ENCODE data around the gene MTR.

Gene MTR

DNA sequence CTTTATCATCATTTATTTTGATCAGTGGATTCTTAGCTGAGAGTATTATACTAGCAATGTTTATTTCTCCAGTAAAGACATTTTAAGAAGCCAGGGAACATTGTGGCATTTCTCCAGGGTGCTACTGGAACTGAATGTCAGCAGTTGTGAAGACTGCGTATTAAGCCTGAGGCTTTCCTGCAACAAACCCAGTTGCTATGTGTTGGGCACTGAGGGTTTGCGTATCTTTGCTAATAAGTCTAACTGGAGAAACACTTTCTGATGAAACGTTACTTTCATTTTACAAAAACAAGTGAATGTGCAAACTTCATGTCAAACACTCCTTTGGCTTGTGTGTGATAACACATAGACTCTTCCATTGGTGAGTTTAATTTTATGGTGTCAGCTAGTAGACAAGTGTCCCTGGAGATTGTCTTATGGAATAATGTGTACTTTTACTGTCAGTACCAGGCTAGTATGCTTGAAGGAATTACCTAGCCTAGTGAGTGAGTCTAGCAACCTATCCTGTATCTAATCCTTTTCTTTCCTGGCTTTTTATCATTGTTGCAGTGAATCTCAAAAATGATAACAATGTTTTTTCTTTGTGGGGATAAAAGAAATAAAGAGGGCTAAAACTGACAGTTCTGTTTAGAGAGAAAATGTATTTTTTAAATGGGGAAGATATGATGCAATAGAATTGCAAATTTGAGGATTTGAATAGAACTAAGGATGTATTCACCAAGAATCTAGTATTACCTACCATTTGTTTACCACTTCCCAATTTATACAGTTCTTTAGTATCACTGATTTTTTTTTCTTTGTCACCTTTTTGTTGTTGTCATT, 70.1 kb downstream of the MTR start:
- no peak for DNase-seq (ENCODE audit: low read depth)

DNA sequence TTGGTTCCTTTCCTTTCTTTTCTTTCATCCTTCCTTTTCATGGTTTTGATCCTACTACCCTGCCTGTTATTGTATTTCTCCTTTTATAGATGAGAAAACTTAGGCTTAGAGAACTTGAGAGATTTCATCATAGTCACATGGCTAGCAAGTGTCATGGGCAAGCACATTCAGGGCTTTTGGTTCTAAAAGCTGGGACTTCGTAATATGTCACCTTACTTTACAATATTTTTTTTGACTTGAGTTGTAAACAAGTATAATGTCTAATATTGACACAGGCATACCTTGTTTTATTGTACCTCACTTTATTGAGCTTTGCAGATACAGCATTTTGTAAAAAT, 70.7 kb downstream of the MTR start:
- no peak for DNase-seq (ENCODE audit: low read depth)

DNA sequence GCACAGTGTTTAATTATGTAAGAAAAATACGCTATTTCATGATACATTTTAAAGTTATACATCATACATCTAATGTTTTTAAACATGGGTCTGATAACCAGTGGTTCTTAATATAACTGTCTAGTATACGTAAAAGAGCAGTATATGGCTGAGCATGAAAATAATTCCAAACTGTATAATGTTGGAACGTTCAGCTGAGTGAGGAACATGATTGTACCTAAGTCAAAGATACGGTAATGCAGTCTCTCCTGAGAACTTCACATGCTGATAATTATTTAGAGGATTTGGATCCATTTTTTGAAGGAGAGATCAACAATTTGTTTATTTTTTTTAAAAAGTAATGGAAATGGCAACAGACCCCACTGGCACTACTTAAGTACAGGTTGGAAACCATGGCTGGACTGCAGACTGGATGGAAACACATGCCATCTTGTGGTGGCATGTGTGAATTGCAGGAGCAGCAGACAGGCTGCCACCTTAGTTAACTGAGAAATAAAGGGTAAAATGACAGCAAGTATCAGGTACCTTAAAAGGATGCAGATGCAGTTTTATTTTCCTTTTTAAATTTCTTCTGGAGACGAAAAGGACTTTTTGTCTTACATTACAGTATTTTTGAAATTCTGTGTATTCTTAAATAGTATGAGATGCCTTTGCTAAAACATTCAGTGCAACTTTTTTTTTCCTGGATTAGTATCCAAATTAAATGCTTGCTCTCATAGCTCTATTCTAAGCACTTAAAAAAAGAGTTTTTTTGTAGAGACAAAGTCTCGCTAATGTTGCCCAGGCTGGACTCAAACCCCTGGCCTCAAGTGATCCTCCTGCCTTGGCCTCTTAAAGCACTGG, 73.8 kb downstream of the MTR start:
- DNase-seq (ENCODE audit: low read depth): no peak

DNA sequence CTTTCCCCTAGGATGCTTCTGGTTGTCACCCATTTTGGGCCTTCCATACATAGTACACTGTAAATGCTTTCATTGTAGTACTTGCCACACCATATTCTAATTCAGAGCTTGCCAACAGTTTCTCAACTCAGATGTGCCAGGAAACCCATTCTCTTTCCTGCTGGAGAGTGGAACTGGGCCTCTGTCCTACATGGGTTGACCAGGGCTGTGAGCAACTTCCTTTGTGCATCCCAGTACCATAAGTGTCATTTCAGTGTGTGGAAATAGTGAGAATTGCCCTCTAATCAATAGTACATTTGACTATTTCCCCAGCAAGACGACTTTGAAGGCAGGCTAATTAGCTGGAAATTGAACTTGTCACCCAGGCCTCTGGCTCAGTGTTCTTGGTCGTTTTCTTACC, 74.8 kb downstream of the MTR start:
- no peak for DNase-seq (ENCODE audit: low read depth)

GRCh38 chr1:236870721-236871120, 75.6 kb downstream of the MTR start:
- no peak for DNase-seq (ENCODE audit: low read depth)

DNA sequence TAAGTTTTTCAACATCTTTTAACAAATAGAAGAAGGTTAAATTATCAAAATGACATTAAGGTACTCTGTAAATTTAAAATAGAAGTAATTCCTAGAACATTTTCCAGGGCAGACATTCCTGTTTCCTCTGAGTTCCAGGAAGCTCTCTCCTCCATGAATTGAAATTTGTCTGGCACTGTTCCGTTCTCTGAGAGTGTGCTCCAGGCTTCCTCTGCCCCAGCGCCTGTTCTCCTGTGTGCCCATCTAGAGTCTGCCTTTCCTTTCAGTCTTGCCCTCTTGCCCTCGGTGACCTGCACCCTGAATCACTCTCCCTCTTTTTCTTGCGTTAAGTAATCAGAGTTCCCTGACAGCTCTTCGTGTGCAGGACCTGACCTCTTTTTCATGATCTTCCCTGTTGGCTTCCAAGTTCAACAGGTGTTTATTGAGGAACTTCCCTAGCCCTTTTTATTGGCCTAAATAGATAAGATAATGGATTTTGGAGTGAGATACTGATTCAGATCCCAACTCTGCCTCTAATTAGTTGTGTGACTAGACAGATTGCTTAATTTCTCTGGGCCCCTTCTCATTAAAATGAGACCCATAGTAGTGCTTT, 77.1 kb downstream of the MTR start:
- no peak for DNase-seq (ENCODE audit: low read depth)

GRCh38 chr1:236875975-236876374, 80.9 kb downstream of the MTR start:
- DNase-seq (ENCODE audit: low read depth): no peak

DNA sequence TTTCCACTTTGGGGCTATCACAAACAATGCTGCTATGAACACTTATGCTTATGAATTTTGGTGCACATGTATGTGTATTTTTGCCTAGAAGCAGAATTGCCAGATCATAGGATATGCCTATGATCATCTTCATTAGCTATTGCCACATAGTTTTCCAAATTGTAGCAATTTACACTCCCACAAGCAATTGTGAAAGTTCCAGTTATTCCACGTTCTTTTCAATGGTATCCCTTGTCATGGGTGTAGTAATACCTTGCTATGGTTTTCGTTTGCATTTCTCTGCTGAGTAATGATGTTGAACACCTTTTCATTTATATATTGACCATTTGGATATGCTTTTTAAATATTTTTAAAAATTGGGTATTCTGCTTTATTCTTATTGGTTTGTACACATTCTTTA, 82.6 kb downstream of the MTR start:
- no peak for DNase-seq (ENCODE audit: low read depth)

DNA sequence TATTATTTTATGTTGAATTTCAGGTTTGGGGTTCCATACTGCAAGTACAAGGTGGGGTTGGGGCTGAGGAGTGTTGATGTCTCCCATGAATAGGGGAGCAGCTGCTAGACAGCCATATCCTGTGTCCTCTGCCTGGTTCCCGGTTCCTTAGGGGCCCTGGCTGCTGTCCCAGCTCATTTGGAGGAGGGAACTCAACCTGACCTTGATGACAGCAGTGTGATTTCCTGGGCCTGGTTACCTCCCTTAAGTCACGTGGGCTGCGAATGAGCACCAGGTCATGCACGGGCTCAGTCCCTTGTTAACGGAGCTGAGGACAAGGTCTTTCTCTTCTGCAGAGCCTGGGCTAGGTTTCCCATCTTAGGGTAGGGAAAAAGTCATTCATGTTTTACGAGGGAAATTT, 85.1 kb downstream of the MTR start:
- DNase-seq (ENCODE audit: low read depth): no peak

GRCh38 chr1:236882678-236883077, 87.6 kb downstream of the MTR start:
- DNase-seq (ENCODE audit: low read depth): no peak

GRCh38 chr1:236886199-236886598, 91.1 kb downstream of the MTR start:
- DNase-seq (ENCODE audit: low read depth): no peak

GRCh38 chr1:236887081-236887480, 92.0 kb downstream of the MTR start:
- DNase-seq (ENCODE audit: low read depth): no peak

DNA sequence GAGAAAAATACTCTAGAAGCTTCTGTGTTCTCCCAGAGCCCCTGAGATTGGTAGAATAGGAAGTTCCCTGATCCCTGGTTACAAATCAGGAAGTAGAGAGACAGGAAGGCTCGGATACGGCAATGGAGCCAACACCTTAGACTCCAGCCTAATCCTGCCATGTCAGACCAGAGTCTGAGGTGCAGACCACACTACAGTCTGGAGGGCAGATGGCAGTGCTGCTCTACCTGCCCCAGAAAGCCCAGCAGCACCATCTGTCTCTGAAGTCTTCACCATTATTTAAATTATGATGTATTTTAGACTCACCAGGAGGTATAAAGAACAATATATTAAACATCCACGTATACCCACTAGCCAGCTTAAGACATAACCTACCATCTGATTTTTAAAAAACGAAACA, 93.0 kb downstream of the MTR start:
- DNase-seq (ENCODE audit: low read depth): no peak

DNA sequence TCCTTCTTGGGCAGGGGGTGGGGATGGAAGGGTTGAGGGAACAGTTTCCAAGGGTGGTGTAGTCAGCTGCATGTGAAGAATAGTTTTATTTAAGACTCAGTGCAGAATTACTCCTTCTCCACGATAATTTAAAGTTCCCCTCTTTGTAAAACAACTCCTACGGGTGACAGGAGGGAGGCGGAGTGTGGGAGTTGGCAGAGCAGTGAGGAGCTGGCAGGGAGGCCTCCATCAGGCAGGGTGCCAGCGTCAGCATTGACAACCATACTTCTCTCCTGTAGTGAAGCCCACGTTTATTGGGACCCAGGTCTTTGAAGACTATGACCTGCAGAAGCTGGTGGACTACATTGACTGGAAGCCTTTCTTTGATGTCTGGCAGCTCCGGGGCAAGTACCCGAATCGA, 93.8 kb downstream of the MTR start:
- DNase-seq (ENCODE audit: low read depth): no peak

- no peak for DNase-seq (ENCODE audit: low read depth)
These were observed 95.3 kb downstream of the MTR start for GRCh38 chr1:236890152-236891056.

DNA sequence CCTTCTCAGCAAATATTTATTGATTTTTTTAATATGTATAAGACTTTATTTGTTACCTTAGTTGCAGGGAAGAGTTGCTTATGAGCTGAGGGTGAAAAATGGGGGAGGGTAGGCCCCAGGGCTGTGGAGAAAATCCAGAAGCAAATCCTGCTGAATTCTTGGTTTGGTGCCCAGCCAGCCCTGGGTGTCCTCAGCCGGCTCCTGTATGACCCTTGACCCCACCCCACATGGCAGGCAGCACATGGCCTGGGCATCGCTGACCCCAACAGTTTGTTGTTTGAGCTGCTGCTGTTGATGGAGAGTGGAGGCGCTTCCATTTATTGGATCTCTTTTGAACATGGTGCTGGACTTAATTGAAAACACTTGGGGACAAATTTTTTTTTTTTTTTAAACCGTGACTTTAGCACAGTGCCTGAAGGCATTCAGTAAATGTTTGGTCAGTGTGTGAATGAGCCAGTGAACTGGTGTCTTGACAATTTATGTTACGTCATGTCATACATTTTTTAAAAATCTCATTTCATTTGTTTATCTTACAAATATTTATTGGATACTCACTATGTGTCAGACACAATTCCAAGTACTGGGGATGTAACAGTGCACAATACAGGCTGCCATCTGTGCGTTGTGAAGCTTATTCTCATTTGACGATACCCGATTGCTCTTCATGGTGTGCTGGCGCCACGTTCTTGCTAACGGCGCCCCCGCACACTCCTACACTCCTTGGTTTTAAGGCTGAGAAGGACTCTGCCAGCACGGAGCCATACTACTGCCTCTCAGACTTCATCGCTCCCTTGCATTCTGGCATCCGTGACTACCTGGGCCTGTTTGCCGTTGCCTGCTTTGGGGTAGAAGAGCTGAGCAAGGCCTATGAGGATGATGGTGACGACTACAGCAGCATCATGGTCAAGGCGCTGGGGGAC, 98.8 kb downstream of the MTR start:
- peak; percentile 48 for DNase-seq (ENCODE audit: low read depth)

- no peak for DNase-seq (ENCODE audit: low read depth)
These were observed 100.7 kb downstream of the MTR start for GRCh38 chr1:236895665-236896387.

GRCh38 chr1:236896716-236897115, 101.6 kb downstream of the MTR start:
- DNase-seq (ENCODE audit: low read depth): no peak

DNA sequence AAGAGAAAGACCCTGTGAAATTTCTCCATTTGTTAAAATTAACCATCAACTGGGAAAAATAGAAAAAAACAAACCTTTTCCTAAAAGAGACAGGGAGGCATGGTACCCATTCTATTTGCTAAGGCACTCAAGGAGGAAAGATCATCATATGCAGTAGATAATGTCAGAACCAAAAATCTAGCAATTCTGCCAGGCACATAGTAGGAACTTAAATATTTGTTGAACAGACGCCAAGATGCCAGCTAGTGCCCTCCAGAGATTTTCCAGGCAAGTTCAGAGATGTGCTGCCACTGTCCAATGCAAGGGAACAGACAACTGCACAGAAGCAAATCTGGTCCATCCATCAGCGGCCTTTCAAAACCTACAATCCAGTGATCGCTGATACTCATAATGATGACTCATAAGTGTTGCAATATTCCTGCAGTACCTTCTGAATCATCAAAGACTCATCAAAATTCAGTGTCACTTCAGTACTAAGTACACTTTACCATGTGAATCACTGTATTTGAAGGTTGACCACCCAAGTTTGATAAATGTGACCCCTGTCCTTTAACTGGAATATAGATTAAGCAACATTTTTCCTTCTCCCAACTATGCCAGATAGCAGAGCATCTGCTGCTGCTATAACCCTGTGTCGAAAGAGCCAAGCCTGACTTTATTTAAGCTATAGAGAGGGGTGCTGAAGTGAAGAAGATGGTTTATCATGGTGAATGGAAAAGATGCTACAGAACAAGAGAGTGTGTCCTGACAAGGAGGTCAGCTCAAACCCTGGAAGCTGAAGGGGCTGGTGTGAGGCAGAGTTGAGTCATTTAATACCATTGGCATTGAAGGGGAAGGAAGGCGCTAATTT, 110.0 kb downstream of the MTR start:
- DNase-seq (ENCODE audit: low read depth): peak; percentile 33

Measured in GM04503 (cell line).